Mesendoderm (in vitro differentiated cells): Measurements from ENCODE around the gene ADGRA1.

Experiments used
- DNase-seq: peaks from one replicate; pipeline ENCODE4 v3.0.0; 2013
- H2AK5ac ChIP-seq: 2 replicates; pipeline ENCODE4 v1.6.1; 2013; ENCODE audit warnings: low read length, inconsistent platforms
- H2BK120ac ChIP-seq: 2 replicates; pipeline ENCODE4 v1.6.1; 2013; ENCODE audit warnings: low read depth, mild to moderate bottlenecking, low read length, moderate library complexity, mixed read lengths
- H2BK15ac ChIP-seq: replicated peaks from 2 replicates; pipeline ENCODE4 v1.6.1; 2013; ENCODE audit warnings: low read depth, mild to moderate bottlenecking, moderate library complexity
- H2BK5ac ChIP-seq: 2 replicates; pipeline ENCODE4 v1.6.1; 2013; ENCODE audit warnings: low read length, inconsistent platforms
- H3K18ac ChIP-seq: 2 replicates; pipeline ENCODE4 v1.6.1; 2013; ENCODE audit warnings: mild to moderate bottlenecking, low read length, mixed read lengths
- H3K23ac ChIP-seq: one replicate; pipeline ENCODE4 v1.6.1; 2013; ENCODE audit warnings: low read length
- H3K27ac ChIP-seq: 2 replicates; pipeline ENCODE4 v1.5.1; 2013; ENCODE audit warnings: low read depth, mild to moderate bottlenecking, inconsistent platforms, low read length, moderate library complexity
- H3K27me3 ChIP-seq: 2 replicates; pipeline ENCODE4 v1.6.1; 2013; ENCODE audit warnings: low read length, control low read depth, mild to moderate bottlenecking, inconsistent platforms; ENCODE audit not compliant: insufficient read depth, poor library complexity
- H3K36me3 ChIP-seq: 2 replicates; pipeline ENCODE4 v1.6.1; 2013; ENCODE audit warnings: low read length, inconsistent platforms; ENCODE audit not compliant: control insufficient read depth, insufficient read depth
- H3K4ac ChIP-seq: one replicate; pipeline ENCODE4 v1.6.1; 2013; ENCODE audit warnings: low read depth, mild to moderate bottlenecking, low read length, moderate library complexity
- H3K4me1 ChIP-seq: 2 replicates; pipeline ENCODE4 v1.6.1; 2013; ENCODE audit warnings: low read depth, low read length, inconsistent platforms; ENCODE audit not compliant: control insufficient read depth
- H3K4me2 ChIP-seq: 2 replicates; pipeline ENCODE4 v1.6.1; 2013; ENCODE audit warnings: low read length
- H3K4me3 ChIP-seq: 2 replicates; pipeline ENCODE4 v1.5.1; 2013; ENCODE audit warnings: mild to moderate bottlenecking, low read length
- H3K56ac ChIP-seq: one replicate; pipeline ENCODE4 v1.6.1; 2013; ENCODE audit warnings: low read length
- H3K79me1 ChIP-seq: 2 replicates; pipeline ENCODE4 v1.6.1; 2013; ENCODE audit warnings: low read length, inconsistent platforms
- H3K79me2 ChIP-seq: 2 replicates; pipeline ENCODE4 v1.6.1; 2013; ENCODE audit warnings: mild to moderate bottlenecking, low read length; ENCODE audit not compliant: control insufficient read depth, insufficient read depth
- H3K9ac ChIP-seq: 2 replicates; pipeline ENCODE4 v1.6.1; 2013; ENCODE audit warnings: low read length, inconsistent platforms
- H4K5ac ChIP-seq: one replicate; pipeline ENCODE4 v1.6.1; 2013; ENCODE audit warnings: low read length
- H4K8ac ChIP-seq: one replicate; pipeline ENCODE4 v1.6.1; 2013; ENCODE audit warnings: low read depth, mild to moderate bottlenecking, control low read depth, low read length, moderate library complexity
- WGBS: extraction: QIAGEN DNeasy Blood & Tissue Kit; methylation state at CpG from one replicate; pipeline ENCODE4 v1.1.7; 2013; ENCODE audit warnings: low lambda C conversion rate, missing lambda C conversion rate; ENCODE audit not compliant: insufficient coverage; ENCODE audit errors: extremely low coverage; 5-methylcytosine and 5-hydroxymethylcytosine counted together

ADGRA1 gene

GRCh38 chr10:133113146-133113830 is 25.6 kb downstream of the ADGRA1 start:
- Histone ChIP-seq H3K79me1 (no peaks in the 10 kb centered on the region), H4K5ac (no peak overlapping the region), H2BK120ac (no peak overlapping the region), H3K79me2 (no peaks in the 10 kb centered on the region), H2BK5ac (no peak overlapping the region), H3K18ac (no peak overlapping the region), H2BK15ac (no peak overlapping the region), H3K4me2 (no peak overlapping the region), H3K9ac (no peak overlapping the region), H3K4ac (no peak overlapping the region), H3K23ac (no peak overlapping the region), H3K27ac (no peak overlapping the region), H4K8ac (no peak overlapping the region), H3K36me3 (no peaks in the 10 kb centered on the region), H2AK5ac (no peak overlapping the region), H3K4me1 (no peaks in the 10 kb centered on the region), H3K4me3 (no peak overlapping the region), H3K27me3 (no peaks in the 10 kb centered on the region), H3K56ac (no peak overlapping the region)
- no CpG with 5 or more reads among the region's 31 CpGs for WGBS
- DNase-seq = no peak

- Histone ChIP-seq H4K8ac (no peak overlapping the region), H2BK15ac (no peak overlapping the region), H3K4me3 (no peak overlapping the region), H3K27me3 (no peaks in the 10 kb centered on the region), H2BK120ac (no peak overlapping the region), H3K4me2 (no peak overlapping the region), H3K23ac (no peak overlapping the region), H3K18ac (no peak overlapping the region), H3K4ac (no peak overlapping the region), H4K5ac (no peak overlapping the region), H2BK5ac (no peak overlapping the region), H3K4me1 (no peaks in the 10 kb centered on the region), H3K79me2 (no peaks in the 10 kb centered on the region), H3K9ac (no peak overlapping the region), H3K36me3 (no peaks in the 10 kb centered on the region), H3K27ac (no peak overlapping the region), H3K79me1 (no peaks in the 10 kb centered on the region), H3K56ac (no peak overlapping the region), H2AK5ac (no peak overlapping the region)
- no peak for DNase-seq
- no CpG with 5 or more reads among the region's 12 CpGs for WGBS
Measured at GRCh38 chr10:133113847-133114246, 26.1 kb downstream of the ADGRA1 start.

GRCh38 chr10:133114251-133114650 is 26.5 kb downstream of the ADGRA1 start:
- Histone ChIP-seq H2AK5ac (no peak overlapping the region), H2BK5ac (no peak overlapping the region), H3K4me3 (no peak overlapping the region), H3K4me2 (no peak overlapping the region), H3K27ac (no peak overlapping the region), H3K79me1 (no peaks in the 10 kb centered on the region), H3K18ac (no peak overlapping the region), H3K27me3 (no peaks in the 10 kb centered on the region), H3K36me3 (no peaks in the 10 kb centered on the region), H3K4ac (no peak overlapping the region), H3K23ac (no peak overlapping the region), H4K5ac (no peak overlapping the region), H3K56ac (no peak overlapping the region), H3K9ac (no peak overlapping the region), H3K79me2 (no peaks in the 10 kb centered on the region), H2BK15ac (no peak overlapping the region), H2BK120ac (no peak overlapping the region), H3K4me1 (no peaks in the 10 kb centered on the region), H4K8ac (no peak overlapping the region)
- no peak for DNase-seq
- WGBS = no CpG with 5 or more reads among the region's 18 CpGs

- no peak overlapping the region for H2BK15ac ChIP-seq
- no peak overlapping the region for H3K56ac ChIP-seq
- H3K18ac ChIP-seq = no peak overlapping the region
- no peaks in the 10 kb centered on the region for H3K79me1 ChIP-seq
- DNase-seq = no peak
- no peak overlapping the region for H2BK120ac ChIP-seq
- no CpG with 5 or more reads among the region's 33 CpGs for WGBS
- H3K36me3 ChIP-seq = no peaks in the 10 kb centered on the region
- H3K79me2 ChIP-seq = no peaks in the 10 kb centered on the region
- no peak overlapping the region for H3K4me2 ChIP-seq
- no peak overlapping the region for H2AK5ac ChIP-seq
- no peak overlapping the region for H3K23ac ChIP-seq
- H4K8ac ChIP-seq = no peak overlapping the region
- no peaks in the 10 kb centered on the region for H3K27me3 ChIP-seq
- no peaks in the 10 kb centered on the region for H3K4me1 ChIP-seq
- H3K27ac ChIP-seq = no peak overlapping the region
- H4K5ac ChIP-seq = no peak overlapping the region
- no peak overlapping the region for H3K4me3 ChIP-seq
- no peak overlapping the region for H3K9ac ChIP-seq
- H2BK5ac ChIP-seq = no peak overlapping the region
- H3K4ac ChIP-seq = no peak overlapping the region
Measured at GRCh38 chr10:133114726-133115452, 27.2 kb downstream of the ADGRA1 start.

GRCh38 chr10:133115453-133115842 is 27.7 kb downstream of the ADGRA1 start:
- no peak overlapping the region for H3K9ac ChIP-seq
- no peak overlapping the region for H2BK120ac ChIP-seq
- no peak overlapping the region for H3K27ac ChIP-seq
- no peak overlapping the region for H3K23ac ChIP-seq
- H3K4me1 ChIP-seq = no peaks in the 10 kb centered on the region
- WGBS = no CpG with 5 or more reads among the region's 13 CpGs
- H3K56ac ChIP-seq = no peak overlapping the region
- no peaks in the 10 kb centered on the region for H3K27me3 ChIP-seq
- no peak overlapping the region for H3K18ac ChIP-seq
- no peak overlapping the region for H2BK15ac ChIP-seq
- H3K4ac ChIP-seq = no peak overlapping the region
- no peaks in the 10 kb centered on the region for H3K79me2 ChIP-seq
- no peaks in the 10 kb centered on the region for H3K36me3 ChIP-seq
- H2AK5ac ChIP-seq = no peak overlapping the region
- DNase-seq = no peak
- no peak overlapping the region for H4K8ac ChIP-seq
- no peak overlapping the region for H4K5ac ChIP-seq
- no peak overlapping the region for H3K4me3 ChIP-seq
- H2BK5ac ChIP-seq = no peak overlapping the region
- H3K79me1 ChIP-seq = no peaks in the 10 kb centered on the region
- no peak overlapping the region for H3K4me2 ChIP-seq
